GM12878 (cell line): ENCODE results near the gene HERC2. TPM values are rescaled to one million over a fixed set of nuclear protein-coding genes. Genes with fewer than 3 reads are reported as not detected.

ENCODE experiments used
- ATAC-seq: fragments of 200-7000 bp; cut with Tn5 transposase; 3 replicates; pipeline ENCODE4 v1.9.1; 2020; ENCODE audit warnings: mild to moderate bottlenecking, moderate library complexity
- BruUV-seq: library from RNA; stranded (reverse); fragments of 400-500 nt; replicated peaks from 2 replicates; lab custom pipeline; 2021; lab: Mats Ljungman, UMichigan
- CTCF ChIA-PET: fragments of 300-600 bp; sonication (Branson Sonifier 250); formaldehyde crosslinking; extraction: SDS; loops from one replicate; lab custom pipeline; 2021; ENCODE audit warnings: inconsistent platforms; lab: Yijun Ruan, JAX
- POLR2A ChIA-PET: fragments of 350-600 bp; formaldehyde crosslinking; extraction: SDS; loops from one replicate; lab custom pipeline; 2021; ENCODE audit warnings: inconsistent platforms; lab: Charles Lee
- RAD21 ChIA-PET: fragments of 300-600 bp; sonication (Branson Sonifier 250); formaldehyde crosslinking; loops from one replicate; lab custom pipeline; 2023; ENCODE audit warnings: antibody characterized with exemption; ENCODE audit not compliant: unreplicated experiment; lab: Charles Lee
- SMC1A ChIA-PET: fragments of 300-600 bp; sonication (Branson Sonifier 250); formaldehyde crosslinking; loops from one replicate; lab custom pipeline; 2023; ENCODE audit not compliant: unreplicated experiment, uncharacterized antibody; lab: Charles Lee
- DNase-seq: peaks from one replicate; pipeline ENCODE4 v3.0.0-alpha.2; 2011; ENCODE audit warnings: low read depth, low spot score
- FAIRE-seq: peaks from 3 replicates; lab custom pipeline; 2011; peaks lifted over from hg19 to GRCh38; lab: Jason Lieb, UNC
- H2AFZ ChIP-seq: 2 replicates; pipeline ENCODE4 v1.6.0; 2011; ENCODE audit warnings: low read depth, low read length, control low read depth; ENCODE audit not compliant: control insufficient read depth
- H3K27ac ChIP-seq: 2 replicates; pipeline ENCODE4 v1.5.1; 2011; ENCODE audit warnings: control low read depth; ENCODE audit not compliant: control insufficient read depth, insufficient read depth
- H3K27me3 ChIP-seq, 2 experiments: replicated peaks in 1 of 2; 2 replicates each; pipeline versions ENCODE4 v1.6.0 to v1.6.1; 2011; ENCODE audit warnings: low read length in 1 of 2; ENCODE audit not compliant: control insufficient read depth in 2 of 2, insufficient read depth in 2 of 2
- H3K36me3 ChIP-seq, 2 experiments: 2 replicates each; pipeline ENCODE4 v1.5.1; 2011; ENCODE audit warnings: low read length in 1 of 2; ENCODE audit not compliant: control insufficient read depth in 2 of 2, insufficient read depth in 2 of 2
- H3K4me1 ChIP-seq: 2 replicates; pipeline ENCODE4 v1.6.1; 2011; ENCODE audit warnings: mild to moderate bottlenecking, low read length, moderate library complexity, mixed read lengths; ENCODE audit not compliant: control insufficient read depth, insufficient read depth
- H3K4me2 ChIP-seq: 2 replicates; pipeline ENCODE4 v1.6.0; 2011; ENCODE audit warnings: control low read depth; ENCODE audit not compliant: control insufficient read depth, insufficient read depth
- H3K4me3 ChIP-seq: fragments of 200-600 bp; sonication (generic); 2 replicates; pipeline ENCODE4 v1.5.1; 2016
- H3K79me2 ChIP-seq: 2 replicates; pipeline ENCODE4 v1.6.0; 2011; ENCODE audit warnings: low read length; ENCODE audit not compliant: control insufficient read depth, insufficient read depth
- H3K9ac ChIP-seq: 2 replicates; pipeline ENCODE4 v1.8.0; 2011; ENCODE audit warnings: low read length, control low read depth, mixed read lengths; ENCODE audit not compliant: control insufficient read depth, insufficient read depth
- H3K9me3 ChIP-seq: replicated peaks from 3 replicates; pipeline ENCODE4 v1.5.1; 2011; ENCODE audit warnings: mild to moderate bottlenecking, low read length; ENCODE audit not compliant: control insufficient read depth, insufficient read depth
- H4K20me1 ChIP-seq: 2 replicates; pipeline ENCODE4 v1.6.0; 2011; ENCODE audit not compliant: control insufficient read depth, insufficient read depth
- BRCA1 ChIP-seq: IDR thresholded peaks from 2 replicates; pipeline ENCODE4 v1.6.1; 2011; ENCODE audit warnings: low read depth, low read length, improper control_type of control experiment
- CHD4 ChIP-seq: fragments of 200-600 bp; sonication (generic); IDR thresholded peaks from 2 replicates; pipeline ENCODE4 v1.6.1; 2016; ENCODE audit warnings: mild to moderate bottlenecking
- HCFC1 ChIP-seq: fragments of 150-350 bp; IDR thresholded peaks from 2 replicates; pipeline ENCODE4 v1.6.1; 2014; ENCODE audit warnings: low read length
- IRF5 ChIP-seq: fragments of 450-650 bp; IDR thresholded peaks from 2 replicates; pipeline ENCODE4 v1.6.1; 2017; ENCODE audit warnings: borderline replicate concordance
- KAT2A ChIP-seq: conservative IDR thresholded peaks from 2 replicates; pipeline ENCODE4 v1.6.1; 2011; ENCODE audit warnings: low read depth, low read length; ENCODE audit not compliant: control insufficient read depth
- NFYB ChIP-seq: IDR thresholded peaks from 2 replicates; pipeline ENCODE4 v1.6.1; 2011; ENCODE audit warnings: low read depth, mild to moderate bottlenecking, low read length, improper control_type of control experiment, moderate library complexity; ENCODE audit not compliant: insufficient read depth
- POLR2AphosphoS5 ChIP-seq: IDR thresholded peaks from 2 replicates; pipeline ENCODE4 v1.6.1; 2011; ENCODE audit warnings: mild to moderate bottlenecking, low read length, inconsistent platforms
- REST ChIP-seq: IDR thresholded peaks from 2 replicates; pipeline ENCODE4 v1.6.1; 2012; ENCODE audit warnings: mild to moderate bottlenecking, low read depth, low read length
- SMARCA5 ChIP-seq: fragments of 450-650 bp; IDR thresholded peaks from 2 replicates; pipeline ENCODE4 v1.6.1; 2017; ENCODE audit warnings: mild to moderate bottlenecking
- ZSCAN29 ChIP-seq: fragments of 450-650 bp; IDR thresholded peaks from 2 replicates; pipeline ENCODE4 v1.6.1; 2017; ENCODE audit warnings: mild to moderate bottlenecking, moderate library complexity
- WGBS: methylation state at CpG from one replicate; pipeline ENCODE4 v1.1.6; 2016; ENCODE audit warnings: low lambda C conversion rate; ENCODE audit not compliant: insufficient replicate concordance, insufficient coverage; ENCODE audit errors: missing lambda C conversion rate; 5-methylcytosine and 5-hydroxymethylcytosine counted together
- in situ Hi-C: fragments of 300-500 bp; cut with MboI; formaldehyde crosslinking; loops from 9 replicates; pipeline ENCODE4 v1.14.3; 2018; ENCODE audit warnings: mixed read lengths
- intact Hi-C: fragments of 100-400 bp; cut with micrococcal nuclease; formaldehyde crosslinking; loops from one replicate; pipeline ENCODE4 v1.14.2; 2022; ENCODE audit not compliant: unreplicated experiment
- polyA plus RNA-seq, 11 experiments: library from polyadenylated mRNA; depleted of rRNA in 4 of 11; unstranded in 6 of 11; stranded (reverse) in 5 of 11; fragments of >200 nt; fragmentation: Nextera tagmentation in 4 of 11; fragmentation: Illumina TruSeq in 1 of 11; extraction: Ambion mirVana in 4 of 11; extraction: Trizol in 1 of 11; gene quantifications; 1 replicate in 1 of 11; 2 replicates in 10 of 11; pipeline versions ENCODE4 v1.2.1 to v1.2.3, GENCODE V29; 2011 to 2016; ENCODE audit warnings: inconsistent platforms in 2 of 11, missing spikeins in 2 of 11, low read depth in 1 of 11
- small RNA-seq: library from RNA; depleted of rRNA; stranded (forward); fragments of <200 nt; gene quantifications from one replicate; pipeline ENCODE3, GENCODE V24; 2014
- total RNA-seq, 4 experiments: library from RNA; depleted of rRNA in 3 of 4; stranded (reverse); fragments of >200 nt in 3 of 4; fragmentation: Illumina TruSeq in 1 of 4; extraction: Trizol in 1 of 4; gene quantifications; 2 replicates each; pipeline versions ENCODE4 v1.2.1 to v1.2.3, GENCODE V29; 2013 to 2021

The HERC2 gene
- total and polyA plus RNA-seq, 10 of the 15 experiments (the other 5 are each of a cell fraction or from before 2014, with no cell fraction given), result 6.1 to 39.0 (median 24.0) TPM

- in situ Hi-C loops, result no loop called here
- no peak for TF ChIP-seq SMARCA5
- no peak for TF ChIP-seq BRCA1
- no peak for TF ChIP-seq REST
- no peak for TF ChIP-seq POLR2AphosphoS5
- TF ChIP-seq CHD4, result no peak
- no peak for TF ChIP-seq IRF5
- no peak for TF ChIP-seq KAT2A
- no peak for TF ChIP-seq HCFC1
- no peak for TF ChIP-seq NFYB
- TF ChIP-seq ZSCAN29, result no peak
- BruUV-seq, result no TSS peak
Measured at GRCh38 chr15:28066231-28066630, 255.7 kb downstream of the HERC2 start.

More at GRCh38 chr15:28066231-28066630, 255.7 kb downstream of the HERC2 start:
- H2AFZ ChIP-seq, result no peak overlapping the region
- ATAC-seq (no peak), DNase-seq (no peak), FAIRE-seq (no peak)
- 0% methylated on average over 3 of the region's 3 CpGs for WGBS
- no peaks in the 10 kb centered on the region for H4K20me1 ChIP-seq
- no peak overlapping the region for H3K27ac ChIP-seq
- H3K4me1 ChIP-seq, result no peaks in the 10 kb centered on the region
- SMC1A ChIA-PET, result no interaction called here
- RAD21 ChIA-PET, result no interaction called here
- intact Hi-C loops, result no loop called here
- POLR2A ChIA-PET, result no interaction called here
- no peaks in the 10 kb centered on the region for H3K27me3 ChIP-seq
- CTCF ChIA-PET, result no interaction called here
- no peak overlapping the region for H3K9ac ChIP-seq
- H3K79me2 ChIP-seq, result no peaks in the 10 kb centered on the region
- no peaks in the 10 kb centered on the region for H3K9me3 ChIP-seq
- H3K4me3 ChIP-seq, result no peak overlapping the region
- no peaks in the 10 kb centered on the region for H3K36me3 ChIP-seq
- no peak overlapping the region for H3K4me2 ChIP-seq

Small RNA genes within 50 kb of the gene (small RNA-seq; reads per million reads assigned to genes)
- gene AC091304.5, result not detected

Other genes starting within 250 kb of the HERC2 start
- gene OCA2, start 222.9 kb downstream of the HERC2 start, total RNA-seq (2014; rRNA removed), result not detected in 2 replicates
- gene OCA2, start 222.9 kb downstream of the HERC2 start, total RNA-seq (2014; rRNA removed; fragmentation: Illumina TruSeq; extraction: Trizol), result not detected in 2 replicates
- not detected in 2 replicates for gene OCA2, start 222.9 kb downstream of the HERC2 start, total RNA-seq (2021)
- gene OCA2, start 222.9 kb downstream of the HERC2 start, polyA plus RNA-seq (2011; rRNA removed), result 1.6 and 1.8 TPM in 2 replicates
- gene OCA2, start 222.9 kb downstream of the HERC2 start, polyA plus RNA-seq (2014; fragmentation: Illumina TruSeq; extraction: Trizol), result not detected in 2 replicates
- gene OCA2, start 222.9 kb downstream of the HERC2 start, polyA plus RNA-seq (2014; fragmentation: Nextera tagmentation; extraction: Ambion mirVana), result under 1 TPM in 1 of 2 experiments, not detected in 1; 0.04 TPM
- not detected in 2 replicates for gene OCA2, start 222.9 kb downstream of the HERC2 start, polyA plus RNA-seq (2014; rRNA removed)
- not detected for gene OCA2, start 222.9 kb downstream of the HERC2 start, polyA plus RNA-seq (2016; fragmentation: Nextera tagmentation; extraction: Ambion mirVana)
- not detected in 2 replicates for gene GOLGA6L24, start 35.9 kb upstream of the HERC2 start, total RNA-seq (2014; rRNA removed)
- gene GOLGA6L24, start 35.9 kb upstream of the HERC2 start, total RNA-seq (2014; rRNA removed; fragmentation: Illumina TruSeq; extraction: Trizol), result not detected in 2 replicates
- not detected in 2 replicates for gene GOLGA6L24, start 35.9 kb upstream of the HERC2 start, total RNA-seq (2021)
- gene GOLGA6L24, start 35.9 kb upstream of the HERC2 start, polyA plus RNA-seq (2011; rRNA removed), result not detected in 2 replicates
- not detected in 2 replicates for gene GOLGA6L24, start 35.9 kb upstream of the HERC2 start, polyA plus RNA-seq (2014; fragmentation: Illumina TruSeq; extraction: Trizol)
- gene GOLGA6L24, start 35.9 kb upstream of the HERC2 start, polyA plus RNA-seq (2014; fragmentation: Nextera tagmentation; extraction: Ambion mirVana), result not detected
- gene GOLGA6L24, start 35.9 kb upstream of the HERC2 start, polyA plus RNA-seq (2014; rRNA removed), result not detected in 2 replicates
- gene GOLGA6L24, start 35.9 kb upstream of the HERC2 start, polyA plus RNA-seq (2016; fragmentation: Nextera tagmentation; extraction: Ambion mirVana), result not detected
- not detected in 2 replicates for gene GOLGA8F, start 56.5 kb upstream of the HERC2 start, total RNA-seq (2014; rRNA removed)
- not detected in 2 replicates for gene GOLGA8F, start 56.5 kb upstream of the HERC2 start, total RNA-seq (2014; rRNA removed; fragmentation: Illumina TruSeq; extraction: Trizol)
- not detected in 2 replicates for gene GOLGA8F, start 56.5 kb upstream of the HERC2 start, total RNA-seq (2021)
- gene GOLGA8F, start 56.5 kb upstream of the HERC2 start, polyA plus RNA-seq (2011; rRNA removed), result not detected in 2 replicates
- not detected in 2 replicates for gene GOLGA8F, start 56.5 kb upstream of the HERC2 start, polyA plus RNA-seq (2014; fragmentation: Illumina TruSeq; extraction: Trizol)
- gene GOLGA8F, start 56.5 kb upstream of the HERC2 start, polyA plus RNA-seq (2014; fragmentation: Nextera tagmentation; extraction: Ambion mirVana), result not detected
- not detected in 2 replicates for gene GOLGA8F, start 56.5 kb upstream of the HERC2 start, polyA plus RNA-seq (2014; rRNA removed)
- not detected for gene GOLGA8F, start 56.5 kb upstream of the HERC2 start, polyA plus RNA-seq (2016; fragmentation: Nextera tagmentation; extraction: Ambion mirVana)
- gene GOLGA8G, start 210.8 kb upstream of the HERC2 start, total RNA-seq (2014; rRNA removed), result not detected in 2 replicates
- gene GOLGA8G, start 210.8 kb upstream of the HERC2 start, total RNA-seq (2014; rRNA removed; fragmentation: Illumina TruSeq; extraction: Trizol), result not detected in 2 replicates
- not detected in 2 replicates for gene GOLGA8G, start 210.8 kb upstream of the HERC2 start, total RNA-seq (2021)
- gene GOLGA8G, start 210.8 kb upstream of the HERC2 start, polyA plus RNA-seq (2011; rRNA removed), result not detected in 2 replicates
- gene GOLGA8G, start 210.8 kb upstream of the HERC2 start, polyA plus RNA-seq (2014; fragmentation: Illumina TruSeq; extraction: Trizol), result not detected in 2 replicates
- gene GOLGA8G, start 210.8 kb upstream of the HERC2 start, polyA plus RNA-seq (2014; fragmentation: Nextera tagmentation; extraction: Ambion mirVana), result not detected
- gene GOLGA8G, start 210.8 kb upstream of the HERC2 start, polyA plus RNA-seq (2014; rRNA removed), result not detected in 2 replicates
- gene GOLGA8G, start 210.8 kb upstream of the HERC2 start, polyA plus RNA-seq (2016; fragmentation: Nextera tagmentation; extraction: Ambion mirVana), result not detected
- gene GOLGA6L25, start 231.4 kb upstream of the HERC2 start, total RNA-seq (2014; rRNA removed), result not detected in 2 replicates
- not detected in 2 replicates for gene GOLGA6L25, start 231.4 kb upstream of the HERC2 start, total RNA-seq (2014; rRNA removed; fragmentation: Illumina TruSeq; extraction: Trizol)
- gene GOLGA6L25, start 231.4 kb upstream of the HERC2 start, total RNA-seq (2021), result not detected in 2 replicates
- not detected in 2 replicates for gene GOLGA6L25, start 231.4 kb upstream of the HERC2 start, polyA plus RNA-seq (2011; rRNA removed)
- gene GOLGA6L25, start 231.4 kb upstream of the HERC2 start, polyA plus RNA-seq (2014; fragmentation: Illumina TruSeq; extraction: Trizol), result not detected in 2 replicates
- not detected for gene GOLGA6L25, start 231.4 kb upstream of the HERC2 start, polyA plus RNA-seq (2014; fragmentation: Nextera tagmentation; extraction: Ambion mirVana)
- gene GOLGA6L25, start 231.4 kb upstream of the HERC2 start, polyA plus RNA-seq (2014; rRNA removed), result not detected in 2 replicates
- not detected for gene GOLGA6L25, start 231.4 kb upstream of the HERC2 start, polyA plus RNA-seq (2016; fragmentation: Nextera tagmentation; extraction: Ambion mirVana)